ENCODE measurements around the gene PRMT7.

- no peak for TF ChIP-seq CTCF (IDR thresholded peaks at IDR 0.05; ENCODE audit: borderline replicate concordance, extremely low read depth, low read length, poor library complexity, severe bottlenecking)
- TF ChIP-seq EZH2 (IDR thresholded peaks at IDR 0.05; ENCODE audit: borderline replicate concordance, low read depth, low read length, severe bottlenecking) = no peak
These were observed 21.1 kb downstream of the PRMT7 start for GRCh38 chr16:68331879-68332410.

All from DND-41 (cell line).